Activated naive CD8-positive, alpha-beta T cell treated with anti-CD3 and anti-CD28 coated beads, Interleukin-2, amount 50 U/mL, for 16 hours (primary cell): ENCODE data around the gene PARVA.

Source experiments
- DNase-seq: peaks from one replicate; pipeline ENCODE4 v3.0.0-alpha.2; 2020; ENCODE audit warnings: low read depth, low spot score

Gene PARVA

DNA sequence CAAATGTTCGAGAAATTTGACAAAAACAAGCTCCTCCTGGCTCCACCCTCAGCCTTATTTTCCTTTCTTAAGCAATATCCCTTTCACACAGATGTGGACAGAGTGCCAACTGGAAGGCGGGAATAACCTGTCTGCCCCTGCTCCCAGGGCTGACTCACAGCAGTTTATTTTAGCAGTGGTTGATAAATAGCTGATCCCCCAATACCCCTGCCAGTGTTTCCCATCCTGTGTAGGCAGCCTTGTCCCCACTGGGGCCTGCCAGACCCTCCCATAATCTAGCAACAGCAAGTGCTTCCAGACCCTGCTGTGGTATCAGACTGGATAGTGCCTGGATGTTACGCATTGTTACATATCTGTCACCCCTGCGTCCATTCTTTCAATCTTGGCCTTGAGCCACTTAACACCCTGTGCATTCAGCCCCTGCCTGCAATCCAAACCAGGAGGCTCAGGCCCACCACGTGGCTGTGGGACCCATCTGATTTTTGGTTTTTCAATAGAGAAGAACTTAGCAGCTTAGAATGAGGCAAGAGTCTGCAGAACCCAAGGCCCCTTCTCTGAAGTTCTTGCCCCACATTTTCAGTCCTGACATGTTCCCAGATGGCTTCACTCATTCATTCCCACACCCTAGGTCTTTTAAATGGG, 53.7 kb downstream of the PARVA start:
- DNase-seq = no peak

DNA sequence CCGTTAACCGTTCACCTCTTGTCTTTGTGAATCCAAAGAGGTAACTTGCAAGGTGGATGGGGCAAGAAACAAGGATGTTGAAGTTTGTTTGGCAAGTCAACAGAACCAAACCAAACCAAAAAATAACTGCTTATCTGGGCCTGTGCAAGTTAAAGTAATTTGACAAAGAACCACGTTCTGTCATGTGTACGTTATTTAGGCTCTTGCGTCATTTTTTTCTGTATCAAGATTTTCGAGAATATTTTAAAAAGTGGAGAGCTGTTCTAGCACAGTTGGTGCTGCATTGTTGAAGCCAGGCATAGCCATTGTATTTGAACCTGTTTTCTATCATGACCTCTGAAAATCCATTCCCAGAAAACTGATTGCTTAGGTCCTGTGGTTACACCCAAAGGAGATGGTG, 55.1 kb downstream of the PARVA start:
- DNase-seq = no peak

DNA sequence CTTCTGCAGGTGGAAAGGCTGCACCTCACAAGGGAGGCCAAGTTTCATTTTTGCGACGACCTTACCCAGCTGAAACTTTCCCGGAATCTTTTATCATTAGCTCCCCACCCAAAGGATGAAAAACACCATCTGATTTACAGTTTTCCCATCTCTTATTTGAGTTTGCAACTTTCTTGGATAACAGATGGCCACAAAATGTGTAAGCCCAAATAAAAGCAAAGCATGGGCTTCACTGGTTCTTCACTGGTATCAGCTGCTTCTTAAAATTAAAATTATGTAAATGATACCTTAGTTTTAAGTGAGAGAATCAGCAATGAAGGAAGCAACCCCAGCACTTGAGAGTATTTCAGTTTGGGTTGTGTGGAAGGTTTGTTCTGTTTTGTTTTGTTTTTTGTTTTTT, 55.8 kb downstream of the PARVA start:
- DNase-seq = no peak

GRCh38 chr11:12433571-12434324, 56.4 kb downstream of the PARVA start:
- DNase-seq = no peak

DNA sequence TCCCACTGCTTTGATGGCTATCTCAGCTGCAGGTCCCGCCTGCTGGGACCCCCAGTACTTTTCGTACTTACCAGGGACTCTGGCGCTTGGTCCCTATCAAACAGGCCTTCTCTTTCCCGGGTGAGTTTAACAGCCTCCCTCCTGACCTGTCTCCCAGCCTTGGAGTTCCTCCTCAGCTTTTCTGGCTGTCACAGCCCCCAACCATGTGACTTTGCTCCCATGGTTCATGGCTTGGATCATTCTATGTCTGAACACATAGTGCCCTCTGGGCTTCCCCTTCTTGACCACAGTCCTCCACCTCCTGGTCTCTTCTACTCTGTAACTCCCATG, 56.9 kb downstream of the PARVA start:
- DNase-seq = no peak

- no peak for DNase-seq
These were observed 57.9 kb downstream of the PARVA start for GRCh38 chr11:12435264-12435663.

DNA sequence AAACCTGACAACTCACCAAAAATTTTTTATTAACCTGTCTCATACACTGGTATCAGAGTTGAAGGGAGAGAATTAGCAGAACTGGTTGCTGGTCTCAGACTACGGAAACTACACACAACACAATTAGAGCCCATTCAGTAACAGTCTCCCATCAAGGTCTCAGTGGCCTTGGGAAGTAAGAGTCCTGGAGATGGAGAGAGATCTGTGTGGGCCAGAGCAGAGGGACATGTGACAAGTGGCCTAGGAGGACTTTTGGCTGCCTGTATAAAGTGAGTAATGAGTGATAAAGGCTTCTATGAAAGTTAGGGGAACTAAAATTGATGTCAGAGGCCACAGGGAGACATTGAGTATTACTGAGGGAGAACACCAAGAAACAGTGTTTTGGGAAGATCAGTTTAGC, 58.9 kb downstream of the PARVA start:
- no peak for DNase-seq

- DNase-seq = no peak
These were observed 60.9 kb downstream of the PARVA start for GRCh38 chr11:12438291-12438690.

DNA sequence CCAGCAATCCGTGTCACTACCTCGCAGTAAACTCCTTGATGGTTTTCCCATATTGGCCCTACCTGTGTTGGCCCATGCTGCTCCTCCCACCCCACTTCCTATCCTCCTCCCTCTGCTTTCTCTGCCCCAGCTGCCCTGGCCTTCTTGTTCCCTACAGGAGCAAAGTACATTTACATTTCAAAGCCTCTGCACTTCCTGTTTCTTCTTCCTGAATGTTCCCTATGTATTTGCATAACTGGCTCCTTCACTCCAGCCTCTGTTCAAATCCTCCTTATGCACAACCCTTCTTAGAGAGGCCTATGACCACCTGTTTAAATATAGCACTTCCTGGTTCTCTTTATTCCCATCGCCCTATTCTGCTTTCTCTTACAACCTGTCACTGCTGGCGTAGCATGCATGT, 62.2 kb downstream of the PARVA start:
- no peak for DNase-seq

DNA sequence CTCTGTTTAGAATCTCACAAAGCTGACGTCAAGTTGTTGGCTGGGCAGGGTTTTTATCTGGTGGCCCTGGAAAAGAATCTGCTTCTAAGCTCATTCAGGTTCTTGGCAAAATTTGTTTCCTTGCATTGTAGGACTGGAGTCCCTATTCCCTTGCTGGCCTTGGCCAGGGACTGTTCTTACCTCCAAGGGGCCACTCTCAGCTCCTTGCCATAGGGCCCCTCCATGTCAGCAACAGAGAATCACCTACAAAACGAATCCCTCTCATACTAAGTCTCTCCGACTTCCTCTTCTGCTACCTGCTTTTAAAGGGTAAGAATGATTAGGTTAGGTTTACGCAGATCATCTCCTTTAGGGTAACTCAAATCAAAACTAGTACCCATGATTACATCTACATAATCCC, 63.2 kb downstream of the PARVA start:
- no peak for DNase-seq

- DNase-seq = no peak
These were observed 64.0 kb downstream of the PARVA start for GRCh38 chr11:12441231-12441861.

DNA sequence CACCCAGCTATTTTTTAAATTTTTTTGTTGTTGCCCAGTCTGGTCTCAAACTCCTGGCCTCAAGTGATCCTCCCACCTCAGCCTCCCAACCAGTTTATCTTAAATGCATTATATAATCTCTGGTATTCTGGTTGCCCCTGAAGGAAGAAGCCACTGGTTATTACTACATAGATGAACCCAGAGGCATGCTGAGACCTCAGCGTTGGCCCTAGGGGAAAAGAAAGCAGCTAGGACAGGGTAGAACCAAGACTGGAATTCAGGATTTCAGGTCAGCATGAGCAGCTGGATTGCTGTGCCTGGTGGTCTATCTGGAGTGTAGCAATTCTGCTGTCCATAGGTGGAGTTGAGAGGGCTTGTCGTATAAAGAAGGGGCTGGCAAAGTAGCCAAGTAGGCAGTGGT, 67.2 kb downstream of the PARVA start:
- no peak for DNase-seq

DNA sequence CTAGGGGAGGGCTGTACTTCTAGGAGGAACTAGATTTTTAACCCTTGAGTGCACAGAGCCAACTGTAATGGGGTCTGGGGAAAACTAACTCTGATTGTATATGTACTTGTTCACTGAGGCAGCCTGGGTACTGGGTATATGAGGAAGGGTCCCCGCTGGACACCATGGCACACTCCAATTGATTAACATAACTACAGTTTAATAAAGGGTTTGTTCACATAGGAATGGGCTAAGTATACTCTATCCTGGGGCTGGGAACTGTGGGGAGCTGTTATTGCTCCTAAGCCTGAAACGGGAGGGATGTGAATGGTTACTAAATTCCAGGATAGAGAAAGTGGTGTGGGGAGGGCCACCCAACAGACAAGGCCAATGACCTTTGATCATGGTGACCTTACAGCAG, 67.6 kb downstream of the PARVA start:
- DNase-seq = no peak

DNA sequence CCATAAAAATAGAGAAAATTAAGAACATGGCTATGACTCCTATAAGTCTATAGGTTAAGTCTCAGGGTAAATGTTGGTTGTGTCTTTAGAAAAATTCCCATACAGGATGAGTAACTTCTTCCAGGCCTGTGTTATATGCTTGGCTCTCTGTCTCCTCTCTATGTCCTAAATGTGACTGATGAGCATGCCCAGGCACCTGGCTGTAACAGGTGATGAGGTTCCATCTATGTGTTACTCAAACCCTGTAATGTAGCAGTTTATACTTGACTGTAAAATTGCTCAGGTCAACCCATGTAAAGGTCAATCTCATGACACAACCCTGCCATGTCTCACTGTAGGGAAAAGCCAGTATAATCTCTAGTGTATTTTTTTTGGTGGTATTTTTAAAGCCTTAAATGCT, 69.5 kb downstream of the PARVA start:
- no peak for DNase-seq

DNA sequence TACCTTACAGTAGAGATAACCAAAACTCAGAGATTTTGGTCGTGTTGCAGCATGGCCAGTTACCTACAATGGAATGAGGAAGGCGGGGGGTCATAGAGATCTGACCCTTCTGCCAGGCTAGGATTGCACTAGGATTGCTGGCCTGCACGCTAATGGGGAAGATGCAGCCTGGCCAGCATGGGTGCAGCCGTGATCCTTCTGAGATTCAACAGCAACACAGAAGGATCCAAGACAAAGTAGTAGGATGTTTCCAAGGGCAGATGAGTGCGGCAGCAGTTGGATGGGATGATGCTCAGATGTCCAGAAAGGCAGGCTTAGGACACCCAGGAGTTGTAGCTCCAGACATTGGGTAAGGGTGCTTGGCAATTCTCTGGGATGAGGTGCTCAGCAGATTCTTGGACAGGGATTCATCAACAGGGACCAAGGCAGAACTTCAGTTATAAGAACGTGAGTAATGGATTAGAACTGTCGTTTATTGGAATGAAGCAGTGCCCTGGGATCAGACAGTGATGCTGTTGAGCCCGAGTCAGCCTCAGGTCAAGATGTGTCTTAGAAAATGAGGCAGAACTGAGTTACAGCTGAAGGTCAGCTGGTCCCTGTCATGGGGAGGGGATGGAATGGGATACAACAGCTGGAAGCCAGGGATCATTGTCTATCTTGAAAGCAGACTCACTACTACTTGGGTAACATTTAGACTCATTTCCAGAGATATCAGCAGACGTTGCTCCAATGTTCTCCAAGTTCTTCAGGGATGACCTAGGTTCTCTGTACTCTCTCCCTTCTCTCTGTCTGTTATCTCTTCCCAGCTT, 71.0 kb downstream of the PARVA start:
- no peak for DNase-seq

GRCh38 chr11:12449961-12450715, 72.8 kb downstream of the PARVA start:
- no peak for DNase-seq

GRCh38 chr11:12451179-12451814, 73.9 kb downstream of the PARVA start:
- DNase-seq = no peak

- DNase-seq = no peak
These were observed 75.9 kb downstream of the PARVA start for GRCh38 chr11:12453243-12453642.

DNA sequence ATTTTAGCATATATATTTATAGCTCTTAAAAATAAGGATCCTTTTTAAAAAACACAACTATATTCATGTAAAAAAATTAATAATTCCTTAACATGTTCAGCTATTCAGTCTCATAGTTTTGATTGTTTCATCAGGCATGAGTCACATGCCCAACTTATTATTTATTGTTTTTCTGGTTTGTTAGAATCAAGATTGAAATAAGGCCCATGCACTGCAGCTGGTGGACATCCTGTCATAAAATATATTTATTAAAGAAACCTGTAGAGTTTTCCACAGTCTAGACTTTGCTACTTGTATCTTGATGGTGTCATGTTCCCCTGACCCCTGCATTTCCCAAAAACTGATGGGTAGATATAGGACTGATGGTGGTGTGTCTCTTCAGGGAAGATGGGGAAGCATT, 77.4 kb downstream of the PARVA start:
- DNase-seq = no peak

DNA sequence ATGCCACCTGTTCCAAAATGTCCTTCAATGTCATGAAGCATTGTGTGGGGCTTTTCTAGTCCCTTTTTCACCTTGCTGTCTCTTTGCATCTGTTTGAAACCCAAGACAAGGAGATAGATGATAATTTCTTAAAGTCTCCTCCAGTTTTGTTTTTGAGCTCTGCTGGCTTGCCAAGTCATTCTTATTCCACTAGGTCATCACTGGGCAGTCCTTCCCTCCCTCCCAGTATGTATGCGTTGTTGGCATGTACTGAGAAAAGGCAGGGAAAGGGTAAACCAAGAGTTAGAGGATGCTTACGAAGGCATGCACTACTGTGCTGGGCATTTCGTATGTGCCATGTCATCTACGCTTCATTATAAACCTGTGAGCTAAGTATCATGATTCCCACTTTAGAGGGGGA, 78.6 kb downstream of the PARVA start:
- no peak for DNase-seq
